AG04450 (cell line): ENCODE measurements around the gene ST8SIA1. TPM values are rescaled to one million over a fixed set of nuclear protein-coding genes. Genes with fewer than 3 reads are reported as not detected.

Experiments
- CTCF ChIA-PET: fragments of 300-600, 350-600 bp; formaldehyde crosslinking; extraction: SDS; loops from one replicate; lab custom pipeline; 2022; ENCODE audit warnings: antibody characterized with exemption, inconsistent platforms; lab: Charles Lee
- POLR2A ChIA-PET: fragments of 350-600 bp; formaldehyde crosslinking; extraction: SDS; loops from one replicate; lab custom pipeline; 2021; ENCODE audit warnings: antibody characterized with exemption, inconsistent platforms; lab: Yijun Ruan, JAX
- DNase-seq: peaks from one replicate; pipeline ENCODE4 v3.0.0-alpha.2; 2011; ENCODE audit warnings: low read depth, low spot score
- H3K27ac ChIP-seq: one replicate; pipeline ENCODE4 v1.5.1; 2012; ENCODE audit warnings: low read depth, low read length, control low read depth
- H3K27me3 ChIP-seq: one replicate; pipeline ENCODE4 v1.6.0; 2012; ENCODE audit warnings: low read length; ENCODE audit not compliant: control insufficient read depth, insufficient read depth
- H3K4me3 ChIP-seq: 2 replicates; pipeline ENCODE4 v1.5.1; 2011; ENCODE audit warnings: mild to moderate bottlenecking, low read depth, low read length, control low read depth
- H3K9me3 ChIP-seq: 2 replicates; pipeline ENCODE4 v1.5.1; 2012; ENCODE audit warnings: low read length; ENCODE audit not compliant: control insufficient read depth, insufficient read depth
- CTCF ChIP-seq: IDR thresholded peaks from 2 replicates; pipeline ENCODE4 v1.5.1; 2011; ENCODE audit warnings: low read depth, low read length, control low read depth, inconsistent platforms
- polyA plus RNA-seq: library from polyadenylated mRNA; depleted of rRNA; stranded (reverse); fragments of >200 nt; gene quantifications from 2 replicates; pipeline ENCODE4 v1.2.3, GENCODE V29; 2011

ST8SIA1 gene
- polyA plus RNA-seq, 1 experiment = 0.26 TPM

DNA sequence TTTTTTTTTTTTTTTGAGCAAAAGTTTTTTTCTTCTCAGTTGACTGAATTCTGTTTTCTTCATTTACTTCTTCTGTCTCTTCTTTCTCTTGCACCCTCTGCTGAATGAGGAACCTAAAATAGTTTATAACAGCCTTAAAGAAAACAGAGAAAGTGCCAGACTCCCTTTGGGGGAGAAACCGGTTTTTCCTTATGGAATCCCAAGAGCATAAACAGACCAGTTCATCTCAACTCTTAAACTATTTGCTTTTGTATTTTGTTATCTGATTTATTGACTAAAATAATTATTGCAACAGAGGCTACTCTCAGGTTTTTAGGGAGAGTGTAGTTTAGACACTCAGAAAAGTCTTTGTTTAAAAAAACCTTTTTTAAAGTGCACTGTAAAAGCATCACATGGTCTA, 30.2 kb downstream of the ST8SIA1 start:
- DNase-seq = no peak
- CTCF ChIA-PET = no interaction called here
- Histone ChIP-seq H3K4me3 (no peak overlapping the region), H3K27ac (no peak overlapping the region), H3K9me3 (no peaks in the 10 kb centered on the region), H3K27me3 (no peaks in the 10 kb centered on the region)
- TF ChIP-seq CTCF = no peak
- POLR2A ChIA-PET = interaction anchor here (0.7 kb wide), 1 partner anchor 181 kb away, joined by 5 read pairs; no protein-coding TSS in a partner anchor

- TF ChIP-seq CTCF = no peak
- no peak for DNase-seq
- POLR2A ChIA-PET = no interaction called here
These were observed 35.1 kb downstream of the ST8SIA1 start for GRCh38 chr12:22299294-22299912.

DNA sequence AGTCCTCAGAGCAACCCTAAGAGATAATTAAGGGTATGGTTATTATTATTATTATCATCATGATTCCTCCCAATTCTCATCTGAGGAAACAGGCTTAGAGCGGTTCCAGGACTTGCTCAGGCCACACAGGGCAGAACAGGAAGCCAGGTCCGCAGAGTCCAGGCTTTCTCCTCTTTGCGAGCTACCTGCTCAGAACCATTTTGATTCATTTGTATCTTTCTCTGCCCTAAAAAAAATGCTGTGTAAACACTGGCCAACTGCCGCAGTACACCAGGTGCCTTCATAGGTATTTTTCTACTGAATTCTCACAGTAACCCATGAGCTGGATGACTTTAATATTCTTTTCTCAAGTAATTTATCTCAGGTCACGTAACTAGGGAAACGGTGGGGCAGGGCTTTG, 45.3 kb downstream of the ST8SIA1 start:
- H3K27ac ChIP-seq = no peak overlapping the region
- POLR2A ChIA-PET = no interaction called here
- CTCF ChIA-PET = no interaction called here
- DNase-seq = no peak
- H3K4me3 ChIP-seq = no peak overlapping the region
- TF ChIP-seq CTCF = no peak
- no peaks in the 10 kb centered on the region for H3K27me3 ChIP-seq
- H3K9me3 ChIP-seq = no peaks in the 10 kb centered on the region

More at GRCh38 chr12:22299294-22299912, 35.1 kb downstream of the ST8SIA1 start:
- CTCF ChIA-PET = no interaction called here
- Histone ChIP-seq H3K27ac (no peak overlapping the region), H3K4me3 (no peak overlapping the region), H3K9me3 (peaks cover 2% of the 10 kb centered on the region; the same call in 1 of the 2 replicates), H3K27me3 (no peaks in the 10 kb centered on the region)

- ChIA-PET CTCF (interaction anchor here (1.5 kb wide), 1 partner anchor 47 kb away, joined by 5 read pairs; no protein-coding TSS in a partner anchor), POLR2A (interaction anchor here (0.6 kb wide), 1 partner anchor 47 kb away, joined by 3 read pairs; no protein-coding TSS in a partner anchor)
- H3K4me3 ChIP-seq = no peak overlapping the region
- no peaks in the 10 kb centered on the region for H3K27me3 ChIP-seq
- DNase-seq = no peak
- TF ChIP-seq CTCF = no peak
- no peaks in the 10 kb centered on the region for H3K9me3 ChIP-seq
- no peak overlapping the region for H3K27ac ChIP-seq
These were observed 46.5 kb downstream of the ST8SIA1 start for GRCh38 chr12:22287776-22288621.

GRCh38 chr12:22287101-22287500, 47.4 kb downstream of the ST8SIA1 start:
- CTCF ChIA-PET = interaction anchor here (0.9 to 1.5 kb wide), 2 partner anchors 21 to 48 kb away, joined by 3 to 5 read pairs; no protein-coding TSS in a partner anchor
- Histone ChIP-seq H3K4me3 (no peak overlapping the region), H3K27me3 (no peaks in the 10 kb centered on the region), H3K9me3 (no peaks in the 10 kb centered on the region), H3K27ac (no peak overlapping the region)
- TF ChIP-seq CTCF = no peak
- no peak for DNase-seq
- POLR2A ChIA-PET = no interaction called here
